Stomach (tissue), 9 donors: Measurements from ENCODE around the gene BBIP1. TPM values are rescaled to one million over a fixed set of nuclear protein-coding genes. Genes with fewer than 3 reads are reported as not detected.

ENCODE experiments used
- DNase-seq, 2 donors: peaks; one replicate each; pipeline versions ENCODE4 v3.0.0 to v3.0.0-alpha.2; 2013 to 2019
- H3K27ac ChIP-seq, 5 donors: fragments of 200-600 bp in 4 of 5; sonication (generic) in 4 of 5; one replicate each; pipeline ENCODE4 v1.5.1; 2013 to 2019; ENCODE audit warnings: mild to moderate bottlenecking in 1 of 5, moderate library complexity in 1 of 5
- H3K27me3 ChIP-seq, 3 donors: fragments of 200-600 bp; sonication (generic); one replicate each; pipeline ENCODE4 v1.5.1; 2017 to 2019; ENCODE audit warnings: mixed run types in 1 of 3
- H3K36me3 ChIP-seq, 4 donors: fragments of 200-600 bp; sonication (generic); 1 replicate in 3 of 4; 2 replicates in 1 of 4; pipeline ENCODE4 v1.5.1; 2016 to 2019
- H3K4me1 ChIP-seq, 4 donors: fragments of 200-600 bp; sonication (generic); one replicate each; pipeline ENCODE4 v1.5.1; 2016 to 2019
- H3K4me3 ChIP-seq, 4 donors: fragments of 200-600 bp; sonication (generic) in 3 of 4; one replicate each; pipeline ENCODE4 v1.5.1; 2016 to 2019; ENCODE audit warnings: mild to moderate bottlenecking in 1 of 4
- H3K9me3 ChIP-seq, 4 donors: fragments of 200-600 bp; sonication (generic); one replicate each; pipeline ENCODE4 v1.5.1; 2016 to 2019
- EP300 ChIP-seq: sonication (generic); formaldehyde crosslinking; IDR thresholded peaks from one replicate; pipeline ENCODE4 v1.6.1; 2017; ENCODE audit warnings: antibody characterized with exemption
- POLR2A ChIP-seq, 4 donors: fragments of 450-650 bp; IDR thresholded peaks; one replicate each; pipeline ENCODE4 v1.6.1; 2016; ENCODE audit warnings: antibody characterized with exemption in 4 of 4, control low read depth in 2 of 4, mild to moderate bottlenecking in 1 of 4, moderate library complexity in 1 of 4
- POLR2AphosphoS5 ChIP-seq, 3 donors: sonication (generic); formaldehyde crosslinking; IDR thresholded peaks; one replicate each; pipeline ENCODE4 v1.6.1; 2016; ENCODE audit warnings: antibody characterized with exemption in 3 of 3
- WGBS, 5 donors: extraction: QIAGEN DNeasy Blood & Tissue Kit in 3 of 5; methylation state at CpG; one replicate each; pipeline versions ENCODE4 v1.1.5 to v1.1.7; 2013 to 2018; 5-methylcytosine and 5-hydroxymethylcytosine counted together
- intact Hi-C: fragments of 100-400 bp; cut with DNase I; formaldehyde crosslinking; loops from one replicate; pipeline ENCODE4 v1.15.1; 2023; ENCODE audit warnings: low total_unique reads
- polyA plus RNA-seq, 3 donors: library from polyadenylated mRNA; stranded (reverse); fragments of 200-250 nt; gene quantifications; one replicate each; pipeline ENCODE4 v1.2.3, GENCODE V29; 2013
- total RNA-seq, 5 donors: library from RNA; depleted of rRNA; stranded (reverse); fragments of >200 nt; gene quantifications; one replicate each; pipeline versions ENCODE4 v1.1.0 to v1.2.3, GENCODE V29; 2014 to 2016
- TF ChIP-seq, protein P1 (sequence below), 7 experiments: fragments of 450-650 bp in 4 of 7; fragments of 200-600 bp in 3 of 7; sonication (generic) in 3 of 7; IDR thresholded peaks; one replicate each; pipeline ENCODE4 v1.5.1; 2016 to 2019; ENCODE audit warnings: antibody characterized with exemption in 7 of 7, control low read depth in 2 of 7, mild to moderate bottlenecking in 1 of 7
- donor health status: healthy with polysubstance abuse.
- donor health status: Bipolar disorder and iron deficiency.
- donor health status: healthy.

BBIP1 gene
- total and polyA plus RNA-seq, 8 donors = 0.58 to 125 (median 24.4) TPM

DNA sequence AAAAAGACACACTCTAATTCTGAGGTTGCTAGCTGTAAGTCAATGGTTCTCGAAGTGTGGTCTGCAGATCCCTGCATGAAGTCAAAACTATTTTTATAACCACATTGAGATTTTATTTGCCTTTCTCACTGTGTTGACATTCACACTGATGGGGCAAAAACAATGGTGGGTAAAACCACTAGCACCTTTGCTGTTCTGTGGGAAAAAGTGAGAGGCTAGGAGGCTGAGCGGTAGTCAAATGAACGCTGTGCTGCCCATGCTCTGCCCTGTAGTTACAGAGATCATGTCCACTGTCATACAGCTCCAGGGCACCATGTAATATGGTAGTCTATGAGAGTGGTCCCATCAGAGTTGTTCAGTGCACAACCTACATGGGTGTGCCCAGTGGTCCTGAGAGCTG lies 68.9 kb downstream of the BBIP1 start:
- Histone ChIP-seq H3K9me3 (no peaks in the 10 kb centered on the region), H3K36me3 (no peaks in the 10 kb centered on the region), H3K4me3 (no peak overlapping the region), H3K27ac (no peak overlapping the region), H3K4me1 (peaks cover 20 to 72% (median 49%) of the 10 kb centered on the region in 4 donors), H3K27me3 (no peaks in the 10 kb centered on the region)
- no peak for TF ChIP-seq POLR2A (IDR thresholded peaks at IDR 0.05)
- no peak for TF ChIP-seq POLR2AphosphoS5 (IDR thresholded peaks at IDR 0.05)
- TF ChIP-seq, protein P1, sequence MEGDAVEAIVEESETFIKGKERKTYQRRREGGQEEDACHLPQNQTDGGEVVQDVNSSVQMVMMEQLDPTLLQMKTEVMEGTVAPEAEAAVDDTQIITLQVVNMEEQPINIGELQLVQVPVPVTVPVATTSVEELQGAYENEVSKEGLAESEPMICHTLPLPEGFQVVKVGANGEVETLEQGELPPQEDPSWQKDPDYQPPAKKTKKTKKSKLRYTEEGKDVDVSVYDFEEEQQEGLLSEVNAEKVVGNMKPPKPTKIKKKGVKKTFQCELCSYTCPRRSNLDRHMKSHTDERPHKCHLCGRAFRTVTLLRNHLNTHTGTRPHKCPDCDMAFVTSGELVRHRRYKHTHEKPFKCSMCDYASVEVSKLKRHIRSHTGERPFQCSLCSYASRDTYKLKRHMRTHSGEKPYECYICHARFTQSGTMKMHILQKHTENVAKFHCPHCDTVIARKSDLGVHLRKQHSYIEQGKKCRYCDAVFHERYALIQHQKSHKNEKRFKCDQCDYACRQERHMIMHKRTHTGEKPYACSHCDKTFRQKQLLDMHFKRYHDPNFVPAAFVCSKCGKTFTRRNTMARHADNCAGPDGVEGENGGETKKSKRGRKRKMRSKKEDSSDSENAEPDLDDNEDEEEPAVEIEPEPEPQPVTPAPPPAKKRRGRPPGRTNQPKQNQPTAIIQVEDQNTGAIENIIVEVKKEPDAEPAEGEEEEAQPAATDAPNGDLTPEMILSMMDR (IDR thresholded peaks at IDR 0.05) = no peak
- TF ChIP-seq EP300 = no peak
- intact Hi-C loops = no loop called here
- WGBS, 5 donors = 82 to 91% (median 85%) methylated on average over 3 of the region's 3 CpGs
- DNase-seq = no peak

Other genes with a start within 250 kb of the BBIP1 start
- 100 to 1,000 TPM in 3 of 5 donors, 10 to 100 TPM in 2; 39.3 to 605 (median 130) TPM for gene PDCD4, start 47.3 kb downstream of the BBIP1 start, total RNA-seq
- gene PDCD4, start 47.3 kb downstream of the BBIP1 start, polyA plus RNA-seq = 100 to 1,000 TPM; 111 to 122 (median 115) TPM
- 100 to 1,000 TPM in 1 of 5 donors, 10 to 100 TPM in 4; 24.9 to 550 (median 68.3) TPM for gene SHOC2, start 424 bp upstream of the BBIP1 start, total RNA-seq
- gene SHOC2, start 424 bp upstream of the BBIP1 start, polyA plus RNA-seq = 10 to 100 TPM; 13.2 to 27.2 (median 18.2) TPM
- 1 to 10 TPM in 2 of 5 donors, under 1 TPM in 2, not detected in 1; 0.58 to 4.9 (median 1.2) TPM for gene ADRA2A, start 157.8 kb upstream of the BBIP1 start, total RNA-seq
- under 1 TPM; 0.25 to 0.65 (median 0.31) TPM for gene ADRA2A, start 157.8 kb upstream of the BBIP1 start, polyA plus RNA-seq